Fibroblast of villous mesenchyme (primary cell): ENCODE data around the gene PCBP3. TPM values are rescaled to one million over a fixed set of nuclear protein-coding genes. Genes with fewer than 3 reads are reported as not detected.
A peak's percentile ranks its signal among the peaks of the same experiment; 100 is the strongest.

Experiments used
- DNase-seq: peaks from one replicate; pipeline ENCODE4 v3.0.0-alpha.2; 2010; ENCODE audit warnings: low read depth
- H3K4me3 ChIP-seq: 2 replicates; pipeline ENCODE4 v1.5.1; 2011; ENCODE audit warnings: low read depth, mild to moderate bottlenecking, low read length
- CTCF ChIP-seq: IDR thresholded peaks from 2 replicates; pipeline ENCODE4 v1.5.1; 2012; ENCODE audit warnings: low read depth, mild to moderate bottlenecking, low read length; ENCODE audit not compliant: insufficient read depth
- total RNA-seq: library from RNA; depleted of rRNA; stranded (reverse); fragments of >200 nt; gene quantifications from 2 replicates; pipeline ENCODE4 v1.2.3, GENCODE V29; 2012

Gene PCBP3
- total RNA-seq, 1 donor = 1.3 TPM

DNA sequence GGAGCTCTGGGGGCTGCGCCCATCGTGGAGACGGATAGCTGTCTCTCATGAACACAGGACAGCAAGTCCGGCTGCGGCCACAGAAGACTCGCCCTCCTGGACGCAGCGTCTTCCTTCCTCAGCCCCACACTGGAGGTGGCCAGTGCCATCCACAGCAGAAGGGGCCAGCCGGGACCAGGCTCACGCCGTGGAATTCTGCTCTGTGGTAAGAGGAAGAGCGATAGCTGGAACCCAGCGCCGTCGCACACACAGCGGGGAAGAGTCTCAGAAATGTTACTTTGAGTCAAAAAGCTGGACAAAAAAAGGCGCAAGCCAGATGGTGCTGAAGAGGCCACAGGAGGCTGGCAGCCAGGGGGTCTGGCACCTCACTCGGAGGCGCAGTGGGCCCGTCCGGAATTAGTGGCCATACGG lies 224.2 kb downstream of the PCBP3 start:
- TF ChIP-seq CTCF = no peak
- no peak overlapping the region for H3K4me3 ChIP-seq
- no peak for DNase-seq

GRCh38 chr21:45868086-45868485 lies 224.6 kb downstream of the PCBP3 start:
- TF ChIP-seq CTCF = no peak
- H3K4me3 ChIP-seq = no peak overlapping the region
- DNase-seq = no peak

DNA sequence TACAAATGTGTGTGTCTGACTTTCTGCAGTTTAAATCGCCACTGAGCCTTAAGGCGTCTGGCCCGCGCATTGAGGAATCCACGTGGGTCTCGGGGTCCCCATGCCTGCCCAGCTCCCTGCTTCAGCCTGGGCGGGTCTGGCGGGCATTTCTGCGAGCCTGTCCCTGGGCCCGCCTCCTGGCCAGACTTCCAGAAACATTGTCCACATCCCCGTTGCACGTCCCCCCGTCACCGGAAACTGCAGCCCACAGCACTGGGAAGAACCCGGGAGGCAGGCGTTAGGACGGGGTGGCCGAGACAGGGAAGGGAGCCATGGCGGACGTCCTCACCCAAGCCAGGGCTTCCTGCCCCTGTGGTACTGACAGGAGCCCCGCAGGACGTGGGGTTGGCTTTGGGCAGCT lies 225.0 kb downstream of the PCBP3 start:
- TF ChIP-seq CTCF = no peak
- H3K4me3 ChIP-seq = no peak overlapping the region
- no peak for DNase-seq

DNA sequence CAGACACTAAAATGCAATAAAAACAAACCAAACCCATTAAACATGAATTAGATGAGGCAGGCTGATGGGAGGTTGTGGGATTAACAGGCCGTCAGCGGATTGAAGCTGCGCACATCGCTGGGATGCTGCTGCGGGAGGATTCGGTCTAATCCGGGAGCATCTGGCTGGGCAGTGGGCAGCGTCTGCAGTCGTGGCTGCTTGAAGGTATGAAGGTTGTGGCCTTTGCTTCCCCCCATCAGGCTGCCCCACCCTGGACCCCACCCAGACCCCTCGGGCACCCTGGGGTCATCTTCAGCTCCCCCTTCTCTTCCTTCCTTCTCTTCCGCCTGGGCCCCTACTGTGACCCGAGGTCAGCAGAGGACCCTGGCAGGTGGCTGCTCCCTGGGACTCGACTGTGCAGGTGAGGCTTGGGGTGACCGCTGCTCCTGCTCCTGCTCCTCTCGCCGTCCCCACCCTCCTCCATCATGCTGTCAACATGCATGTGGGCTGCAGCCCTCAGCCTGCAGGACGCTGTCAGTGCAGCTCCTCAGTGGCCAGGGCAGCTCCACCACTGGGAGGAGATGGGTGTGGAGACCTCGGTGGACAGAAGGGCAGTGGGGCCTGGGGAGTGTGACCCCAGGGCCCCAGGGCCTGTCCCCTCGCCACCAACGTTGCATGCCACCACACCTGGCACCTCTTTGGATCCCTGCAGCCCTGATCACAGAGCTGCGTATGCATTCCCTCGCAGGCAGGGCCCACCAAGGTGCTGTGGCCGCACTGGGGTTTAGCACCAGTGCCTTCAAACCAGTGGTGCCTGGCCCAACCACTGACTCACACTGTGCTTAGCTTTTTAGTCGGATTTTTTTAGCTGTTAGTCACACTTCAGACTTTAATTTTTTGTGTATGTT lies 225.8 kb downstream of the PCBP3 start:
- TF ChIP-seq CTCF = no peak
- peak; percentile 76 for DNase-seq
- no peak overlapping the region for H3K4me3 ChIP-seq

GRCh38 chr21:45870421-45870820 lies 226.9 kb downstream of the PCBP3 start:
- TF ChIP-seq CTCF = no peak
- DNase-seq = no peak
- no peak overlapping the region for H3K4me3 ChIP-seq

DNA sequence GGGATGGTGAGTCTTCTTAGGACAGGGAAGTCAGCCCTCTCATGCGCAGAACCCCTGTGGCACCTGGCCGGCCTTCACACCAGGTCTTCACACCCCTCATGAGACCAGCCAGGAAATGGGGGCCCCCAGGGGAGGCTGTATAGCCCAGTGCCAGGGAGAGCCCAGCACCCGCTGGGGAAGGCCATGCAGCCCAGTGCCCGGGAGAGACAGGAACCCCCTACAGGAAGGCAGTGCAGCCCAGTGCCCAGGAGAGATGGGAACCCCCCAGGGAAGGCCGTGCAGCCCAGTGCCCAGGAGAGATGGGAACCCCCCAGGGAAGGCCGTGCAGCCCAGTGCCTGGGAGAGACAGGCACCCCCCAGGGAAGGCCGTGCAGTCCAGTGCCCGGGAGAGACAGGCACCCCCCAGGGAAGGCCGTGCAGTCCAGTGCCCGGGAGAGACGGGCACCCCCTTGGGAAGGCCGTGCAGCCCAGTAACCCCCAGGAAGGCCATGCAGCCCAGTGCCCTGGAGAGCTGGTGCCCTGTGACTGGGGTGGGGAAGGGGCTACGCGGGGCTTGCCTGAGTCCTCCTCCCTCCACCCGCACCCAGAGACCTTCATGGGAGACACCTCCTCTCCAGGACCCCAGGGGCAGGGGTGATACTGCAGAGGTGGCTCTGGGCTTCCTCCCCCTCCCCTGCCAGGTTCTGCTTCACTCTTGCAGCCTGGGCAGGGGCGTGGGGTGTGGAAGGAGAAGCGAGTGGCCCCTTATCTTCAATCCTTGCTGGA lies 227.5 kb downstream of the PCBP3 start:
- no peak for TF ChIP-seq CTCF
- DNase-seq = no peak
- no peak overlapping the region for H3K4me3 ChIP-seq
